Vagina (tissue), 2 donors: ENCODE data around the gene CD164L2. TPM values are rescaled to one million over a fixed set of nuclear protein-coding genes. Genes with fewer than 3 reads are reported as not detected.
A peak's percentile ranks its signal among the peaks of the same experiment; 100 is the strongest.

Source experiments
- DNase-seq, 2 donors: peaks; one replicate each; pipeline ENCODE4 v3.0.0-alpha.2; 2017; ENCODE audit errors: extremely low spot score in 2 of 2
- H3K27ac ChIP-seq: fragments of 200-600 bp; sonication (generic); one replicate; pipeline ENCODE4 v1.5.1; 2019
- H3K27me3 ChIP-seq: fragments of 200-600 bp; sonication (generic); one replicate; pipeline ENCODE4 v1.5.1; 2019
- H3K36me3 ChIP-seq, 2 donors: fragments of 200-600 bp; sonication (generic); one replicate each; pipeline ENCODE4 v1.5.1; 2017 to 2019
- H3K4me1 ChIP-seq: fragments of 200-600 bp; sonication (generic); one replicate; pipeline ENCODE4 v1.5.1; 2019
- H3K4me3 ChIP-seq, 2 donors: fragments of 200-600 bp; sonication (generic); 1 replicate in 1 of 2; 2 replicates in 1 of 2; pipeline ENCODE4 v1.5.1; 2016 to 2019
- H3K9me3 ChIP-seq: fragments of 200-600 bp; sonication (generic); one replicate; pipeline ENCODE4 v1.5.1; 2019
- POLR2A ChIP-seq, 2 donors: fragments of 450-650 bp; IDR thresholded peaks; one replicate each; pipeline ENCODE4 v1.6.1; 2017; ENCODE audit warnings: antibody characterized with exemption in 2 of 2, mild to moderate bottlenecking in 2 of 2, moderate library complexity in 2 of 2
- POLR2AphosphoS5 ChIP-seq, 2 donors: sonication (generic); formaldehyde crosslinking; IDR thresholded peaks; one replicate each; pipeline ENCODE4 v1.9.0; 2017; ENCODE audit warnings: antibody characterized with exemption in 2 of 2, mild to moderate bottlenecking in 2 of 2, low read depth in 1 of 2; ENCODE audit not compliant: insufficient read depth in 1 of 2
- intact Hi-C: fragments of 100-400 bp; cut with DNase I; formaldehyde crosslinking; loops from one replicate; pipeline ENCODE4 v1.15.1; 2023
- total RNA-seq: library from RNA; depleted of rRNA; stranded (reverse); fragments of >200 nt; gene quantifications from one replicate; pipeline ENCODE4 v1.2.3, GENCODE V29; 2016
- TF ChIP-seq, protein P1 (sequence below), 3 experiments: fragments of 450-650 bp in 2 of 3; fragments of 200-600 bp in 1 of 3; sonication (generic) in 1 of 3; IDR thresholded peaks; one replicate each; pipeline ENCODE4 v1.5.1; 2017 to 2019; ENCODE audit warnings: antibody characterized with exemption in 3 of 3, mild to moderate bottlenecking in 2 of 3, moderate library complexity in 2 of 3

CD164L2 gene
- total RNA-seq, 1 donor from 2014 or later: 7.6 TPM

DNA sequence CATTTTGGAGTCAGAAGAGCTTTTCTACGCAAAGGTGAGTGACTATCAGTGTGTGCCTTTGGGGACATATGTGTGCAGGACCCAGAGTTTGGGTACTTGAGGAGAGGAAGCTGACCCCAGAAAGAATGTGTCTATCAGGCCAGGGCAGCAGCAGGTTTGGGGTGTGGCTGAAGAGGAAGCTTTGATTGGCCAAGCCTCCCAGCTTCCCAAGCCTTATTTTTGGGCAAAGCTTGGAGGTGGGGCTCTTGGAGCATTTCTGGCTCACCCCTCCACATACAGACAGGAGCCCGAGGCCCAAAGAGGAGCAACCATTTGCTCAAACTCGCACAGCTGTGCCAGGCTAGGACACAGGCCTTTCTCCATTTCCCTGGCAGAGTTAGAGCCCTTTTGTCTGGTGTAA is 14.0 kb upstream of the CD164L2 start:
- intact Hi-C loops: loop anchor here (10.0 kb wide), 1 partner anchor 268 kb away; no protein-coding TSS in a partner anchor
- Histone ChIP-seq H3K27ac (no peak overlapping the region), H3K4me1 (peaks cover 36% of the 10 kb centered on the region), H3K27me3 (no peaks in the 10 kb centered on the region), H3K4me3 (no peak overlapping the region), H3K36me3 (no peaks in the 10 kb centered on the region), H3K9me3 (no peaks in the 10 kb centered on the region)
- TF ChIP-seq, protein P1, sequence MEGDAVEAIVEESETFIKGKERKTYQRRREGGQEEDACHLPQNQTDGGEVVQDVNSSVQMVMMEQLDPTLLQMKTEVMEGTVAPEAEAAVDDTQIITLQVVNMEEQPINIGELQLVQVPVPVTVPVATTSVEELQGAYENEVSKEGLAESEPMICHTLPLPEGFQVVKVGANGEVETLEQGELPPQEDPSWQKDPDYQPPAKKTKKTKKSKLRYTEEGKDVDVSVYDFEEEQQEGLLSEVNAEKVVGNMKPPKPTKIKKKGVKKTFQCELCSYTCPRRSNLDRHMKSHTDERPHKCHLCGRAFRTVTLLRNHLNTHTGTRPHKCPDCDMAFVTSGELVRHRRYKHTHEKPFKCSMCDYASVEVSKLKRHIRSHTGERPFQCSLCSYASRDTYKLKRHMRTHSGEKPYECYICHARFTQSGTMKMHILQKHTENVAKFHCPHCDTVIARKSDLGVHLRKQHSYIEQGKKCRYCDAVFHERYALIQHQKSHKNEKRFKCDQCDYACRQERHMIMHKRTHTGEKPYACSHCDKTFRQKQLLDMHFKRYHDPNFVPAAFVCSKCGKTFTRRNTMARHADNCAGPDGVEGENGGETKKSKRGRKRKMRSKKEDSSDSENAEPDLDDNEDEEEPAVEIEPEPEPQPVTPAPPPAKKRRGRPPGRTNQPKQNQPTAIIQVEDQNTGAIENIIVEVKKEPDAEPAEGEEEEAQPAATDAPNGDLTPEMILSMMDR (IDR thresholded peaks at IDR 0.05): no peak
- TF ChIP-seq POLR2AphosphoS5 (IDR thresholded peaks at IDR 0.05; ENCODE audit: insufficient read depth in 1 of 2, low read depth in 1 of 2): no peak
- TF ChIP-seq POLR2A (IDR thresholded peaks at IDR 0.05): no peak
- no peak for DNase-seq

DNA sequence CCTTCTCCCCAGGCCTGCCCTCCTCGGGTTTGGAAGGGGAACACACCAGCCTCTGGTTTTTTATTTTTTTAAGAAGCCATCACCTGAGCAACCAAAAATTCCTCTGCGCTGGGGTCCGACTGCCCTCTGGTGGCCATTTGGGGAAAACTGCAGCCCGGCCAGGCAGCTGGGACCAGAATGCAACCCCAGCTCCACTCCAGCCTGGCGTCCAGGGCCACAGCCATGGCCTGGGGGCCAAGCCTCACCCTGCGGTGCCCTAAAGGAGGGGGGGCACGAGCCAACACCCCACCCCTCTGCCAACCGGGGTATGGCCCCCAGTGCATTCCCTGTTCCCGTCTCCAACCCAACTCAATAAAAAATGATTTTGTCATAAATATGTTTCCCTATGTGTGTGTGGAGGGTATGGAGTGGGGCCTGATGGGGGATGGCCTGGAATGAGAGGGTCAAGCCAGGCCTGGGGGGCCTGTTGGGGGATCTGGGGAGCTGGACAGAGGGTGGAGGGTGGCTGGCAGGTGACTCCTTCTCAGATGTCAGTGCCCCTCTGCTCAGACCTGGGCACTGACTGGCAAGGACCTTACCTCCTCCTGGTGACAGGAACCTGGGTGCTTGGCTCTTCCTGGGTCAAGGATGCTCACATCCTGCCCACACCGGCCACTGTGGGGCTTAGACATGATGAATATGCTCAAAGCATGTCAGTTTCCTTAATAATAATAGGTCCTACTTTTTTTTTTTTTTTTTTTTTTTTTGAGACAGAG is 12.5 kb upstream of the CD164L2 start:
- H3K27me3 ChIP-seq: no peaks in the 10 kb centered on the region
- peak in 1 of 2 donors; percentile 60 for TF ChIP-seq POLR2AphosphoS5 (IDR thresholded peaks at IDR 0.05; ENCODE audit: insufficient read depth in 1 of 2, low read depth in 1 of 2)
- TF ChIP-seq POLR2A (IDR thresholded peaks at IDR 0.05): no peak
- TF ChIP-seq, protein P1 (IDR thresholded peaks at IDR 0.05): peak; percentile 91 to 97 (median 96)
- H3K9me3 ChIP-seq: no peaks in the 10 kb centered on the region
- no peak for DNase-seq
- H3K4me1 ChIP-seq: peaks cover 36% of the 10 kb centered on the region
- H3K27ac ChIP-seq: no peak overlapping the region
- H3K36me3 ChIP-seq: no peaks in the 10 kb centered on the region
- H3K4me3 ChIP-seq: no peak overlapping the region
- intact Hi-C loops: loop anchor here (2.0 to 10.0 kb wide), 3 partner anchors 39 to 269 kb away; no protein-coding TSS in a partner anchor

DNA sequence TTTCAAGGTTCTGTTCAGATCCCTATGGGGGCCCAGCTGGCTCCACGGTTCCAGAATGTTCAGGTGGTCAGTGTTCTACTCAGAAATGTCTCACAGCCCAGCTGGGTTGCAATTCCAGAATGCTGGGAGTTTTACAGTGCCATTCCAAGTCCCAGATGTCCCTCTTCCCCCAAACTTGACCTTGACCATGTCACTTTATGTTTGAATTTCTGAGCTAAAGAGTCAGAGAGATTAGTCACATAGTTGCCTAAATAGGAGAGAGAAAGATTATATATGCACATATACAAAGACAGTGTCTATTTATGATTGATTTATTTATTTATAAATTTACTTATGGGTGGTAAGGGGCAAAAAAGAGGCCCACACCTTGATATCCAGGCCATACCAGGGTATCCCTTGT is 11.8 kb upstream of the CD164L2 start:
- intact Hi-C loops: loop anchor here (2.0 to 10.0 kb wide), 3 partner anchors 38 to 270 kb away; no protein-coding TSS in a partner anchor
- Histone ChIP-seq H3K27ac (no peak overlapping the region), H3K4me1 (peaks cover 29% of the 10 kb centered on the region), H3K27me3 (no peaks in the 10 kb centered on the region), H3K9me3 (no peaks in the 10 kb centered on the region), H3K4me3 (no peak overlapping the region), H3K36me3 (no peaks in the 10 kb centered on the region)
- TF ChIP-seq, protein P1 (IDR thresholded peaks at IDR 0.05): no peak
- no peak for TF ChIP-seq POLR2AphosphoS5 (IDR thresholded peaks at IDR 0.05; ENCODE audit: insufficient read depth in 1 of 2, low read depth in 1 of 2)
- no peak for TF ChIP-seq POLR2A (IDR thresholded peaks at IDR 0.05)
- DNase-seq: no peak

GRCh38 chr1:27394282-27394658 is 11.1 kb upstream of the CD164L2 start:
- intact Hi-C loops: loop anchor here (2.0 to 10.0 kb wide), 3 partner anchors 37 to 271 kb away; no protein-coding TSS in a partner anchor
- no peak for TF ChIP-seq POLR2A (IDR thresholded peaks at IDR 0.05)
- TF ChIP-seq POLR2AphosphoS5 (IDR thresholded peaks at IDR 0.05; ENCODE audit: insufficient read depth in 1 of 2, low read depth in 1 of 2): no peak
- no peak for DNase-seq
- H3K4me3 ChIP-seq: no peak overlapping the region
- H3K27me3 ChIP-seq: no peaks in the 10 kb centered on the region
- H3K27ac ChIP-seq: no peak overlapping the region
- H3K9me3 ChIP-seq: no peaks in the 10 kb centered on the region
- peaks cover 22% of the 10 kb centered on the region for H3K4me1 ChIP-seq
- no peaks in the 10 kb centered on the region for H3K36me3 ChIP-seq

DNA sequence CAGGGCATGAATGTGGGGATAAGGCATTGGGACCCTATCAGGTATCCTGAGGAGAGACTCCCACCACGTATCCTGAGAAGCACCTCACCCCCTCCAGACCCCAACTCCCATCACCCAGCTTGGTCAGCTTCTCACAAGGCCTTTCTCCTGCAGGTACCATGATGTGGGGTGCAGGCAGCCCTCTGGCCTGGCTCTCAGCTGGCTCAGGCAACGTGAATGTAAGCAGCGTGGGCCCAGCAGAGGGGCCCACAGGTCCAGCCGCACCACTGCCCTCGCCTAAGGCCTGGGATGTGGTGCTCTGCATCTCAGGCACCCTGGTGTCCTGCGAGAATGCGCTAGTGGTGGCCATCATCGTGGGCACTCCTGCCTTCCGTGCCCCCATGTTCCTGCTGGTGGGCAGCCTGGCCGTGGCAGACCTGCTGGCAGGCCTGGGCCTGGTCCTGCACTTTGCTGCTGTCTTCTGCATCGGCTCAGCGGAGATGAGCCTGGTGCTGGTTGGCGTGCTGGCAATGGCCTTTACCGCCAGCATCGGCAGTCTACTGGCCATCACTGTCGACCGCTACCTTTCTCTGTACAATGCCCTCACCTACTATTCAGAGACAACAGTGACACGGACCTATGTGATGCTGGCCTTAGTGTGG is 10.6 kb upstream of the CD164L2 start:
- no peak overlapping the region for H3K4me3 ChIP-seq
- TF ChIP-seq, protein P1 (IDR thresholded peaks at IDR 0.05): no peak
- no peak for TF ChIP-seq POLR2AphosphoS5 (IDR thresholded peaks at IDR 0.05; ENCODE audit: insufficient read depth in 1 of 2, low read depth in 1 of 2)
- no peak for TF ChIP-seq POLR2A (IDR thresholded peaks at IDR 0.05)

More for the DNA sequence above, 10.6 kb upstream of the CD164L2 start:
- H3K9me3 ChIP-seq: no peaks in the 10 kb centered on the region
- intact Hi-C loops: loop anchor here (2.0 to 10.0 kb wide), 3 partner anchors 37 to 271 kb away; no protein-coding TSS in a partner anchor
- H3K27me3 ChIP-seq: no peaks in the 10 kb centered on the region
- no peak overlapping the region for H3K27ac ChIP-seq
- H3K4me1 ChIP-seq: peaks cover 19% of the 10 kb centered on the region
- no peaks in the 10 kb centered on the region for H3K36me3 ChIP-seq
- no peak for DNase-seq
